Esophagus muscularis mucosa (tissue), 3 donors: ENCODE data around the gene ROBO2.

Experiments used
- POLR2A ChIP-seq: fragments of 450-650 bp; IDR thresholded peaks from one replicate; pipeline ENCODE4 v1.6.1; 2017; ENCODE audit warnings: antibody characterized with exemption, moderate library complexity, mild to moderate bottlenecking, low read depth
- TF ChIP-seq, protein P1 (sequence below), 3 experiments: fragments of 200-600 bp in 2 of 3; fragments of 450-650 bp in 1 of 3; sonication (generic) in 2 of 3; IDR thresholded peaks; one replicate each; pipeline ENCODE4 v1.5.1; 2017 to 2019; ENCODE audit warnings: antibody characterized with exemption in 3 of 3, mild to moderate bottlenecking in 2 of 3, moderate library complexity in 1 of 3

DNA sequence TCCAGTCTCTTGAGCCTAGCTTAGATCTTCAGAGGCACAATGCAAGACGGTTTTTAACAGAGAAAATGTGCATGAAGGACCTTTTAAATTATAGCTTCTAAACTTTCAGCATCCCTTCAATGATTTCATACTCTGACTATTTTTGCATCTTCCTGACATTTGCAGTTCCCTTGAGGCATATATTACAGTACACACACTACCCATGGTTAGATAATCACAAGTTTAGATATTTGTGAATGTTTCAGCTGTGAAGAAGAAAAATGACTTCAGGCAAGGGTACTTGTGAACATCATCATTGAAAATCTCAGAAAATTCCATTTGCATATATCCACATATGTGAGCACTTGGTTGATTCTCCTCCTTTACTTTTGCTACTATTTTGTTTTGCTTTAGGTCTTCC is 341.5 kb downstream of the ROBO2 start:
- no peak for TF ChIP-seq POLR2A
- TF ChIP-seq, protein P1, sequence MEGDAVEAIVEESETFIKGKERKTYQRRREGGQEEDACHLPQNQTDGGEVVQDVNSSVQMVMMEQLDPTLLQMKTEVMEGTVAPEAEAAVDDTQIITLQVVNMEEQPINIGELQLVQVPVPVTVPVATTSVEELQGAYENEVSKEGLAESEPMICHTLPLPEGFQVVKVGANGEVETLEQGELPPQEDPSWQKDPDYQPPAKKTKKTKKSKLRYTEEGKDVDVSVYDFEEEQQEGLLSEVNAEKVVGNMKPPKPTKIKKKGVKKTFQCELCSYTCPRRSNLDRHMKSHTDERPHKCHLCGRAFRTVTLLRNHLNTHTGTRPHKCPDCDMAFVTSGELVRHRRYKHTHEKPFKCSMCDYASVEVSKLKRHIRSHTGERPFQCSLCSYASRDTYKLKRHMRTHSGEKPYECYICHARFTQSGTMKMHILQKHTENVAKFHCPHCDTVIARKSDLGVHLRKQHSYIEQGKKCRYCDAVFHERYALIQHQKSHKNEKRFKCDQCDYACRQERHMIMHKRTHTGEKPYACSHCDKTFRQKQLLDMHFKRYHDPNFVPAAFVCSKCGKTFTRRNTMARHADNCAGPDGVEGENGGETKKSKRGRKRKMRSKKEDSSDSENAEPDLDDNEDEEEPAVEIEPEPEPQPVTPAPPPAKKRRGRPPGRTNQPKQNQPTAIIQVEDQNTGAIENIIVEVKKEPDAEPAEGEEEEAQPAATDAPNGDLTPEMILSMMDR (IDR thresholded peaks at IDR 0.05): no peak
